Hematopoietic multipotent progenitor cell treated with erythropoietin and hydrocortisone succinate and interleukin-3 and kit ligand, for 8 days (in vitro differentiated cells): Measurements from ENCODE around the gene DNM1.

Experiments
- DNase-seq: peaks from one replicate; pipeline ENCODE4 v3.0.0-alpha.2; 2015

Gene DNM1

DNA sequence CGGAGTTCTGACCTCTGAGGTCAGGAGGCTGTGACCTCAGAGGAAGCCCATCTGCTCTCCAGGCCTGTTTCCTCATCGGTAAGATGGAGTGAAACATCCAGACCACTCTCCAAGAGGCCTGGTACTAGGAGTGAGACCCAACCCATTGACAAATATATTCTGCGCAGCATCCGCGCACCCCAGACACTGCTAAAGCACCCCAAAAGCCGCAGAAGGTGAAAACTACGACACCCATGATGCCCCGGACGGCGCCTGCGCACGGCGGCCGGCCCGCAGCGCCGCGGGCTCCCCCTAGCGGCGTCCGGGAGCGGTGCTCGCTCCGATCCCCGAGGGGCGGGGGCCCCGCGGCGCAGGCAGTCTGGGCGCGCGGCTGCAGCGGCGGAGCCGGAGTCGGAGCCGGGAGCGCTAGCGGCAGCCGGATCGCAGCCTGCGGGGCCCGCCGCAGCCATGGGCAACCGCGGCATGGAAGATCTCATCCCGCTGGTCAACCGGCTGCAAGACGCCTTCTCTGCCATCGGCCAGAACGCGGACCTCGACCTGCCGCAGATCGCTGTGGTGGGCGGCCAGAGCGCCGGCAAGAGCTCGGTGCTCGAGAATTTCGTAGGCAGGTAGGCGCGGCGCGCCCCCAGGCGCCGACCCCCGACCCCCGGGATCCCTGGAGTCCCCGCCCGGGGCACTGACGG, at the start of gene DNM1:
DNM1 (plus strand) TSS at position 356 of the 683 bp plus-strand sequence; CDS start at position 448, 92 bp downstream.
- peak; percentile 62 for DNase-seq

DNA sequence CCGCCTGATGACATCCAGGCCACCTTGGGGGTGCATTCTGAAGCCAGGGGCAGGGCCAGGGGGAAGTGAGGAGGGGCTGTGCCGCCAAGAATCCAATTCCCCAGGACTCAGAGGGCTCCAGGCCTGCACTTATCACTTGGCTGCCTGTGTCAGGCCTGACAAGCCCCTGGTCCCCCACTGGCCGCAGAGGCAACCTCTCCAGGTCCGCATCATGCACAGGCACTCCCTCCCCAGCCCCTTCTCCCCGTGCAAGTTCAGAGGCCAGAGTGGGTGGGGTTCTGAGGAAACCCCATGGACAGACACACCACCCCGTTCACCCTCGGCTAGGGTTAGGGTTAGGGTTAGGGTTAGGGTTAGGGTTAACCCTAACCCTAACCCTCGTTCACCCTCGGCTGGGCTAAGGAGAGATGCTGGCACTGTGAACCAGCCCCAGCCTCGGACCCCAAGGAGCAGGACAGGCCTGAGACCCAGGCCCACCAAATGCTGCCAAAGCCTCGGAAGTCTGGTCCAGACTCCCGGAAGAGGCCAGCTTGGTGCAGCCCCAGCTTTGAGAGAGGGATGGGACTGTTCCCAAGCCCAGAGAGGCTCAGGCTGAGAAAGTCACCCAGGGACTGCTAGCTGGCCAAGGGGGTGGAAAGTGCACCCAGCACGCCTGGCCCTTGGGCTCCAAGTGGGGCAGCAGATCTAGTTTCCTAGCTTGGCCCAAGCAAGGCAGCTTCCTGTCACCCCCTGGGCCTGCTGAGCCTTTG, 49.1 kb upstream of the DNM1 start:
- DNase-seq = no peak

- no peak for DNase-seq
These were observed 47.3 kb upstream of the DNM1 start for GRCh38 chr9:128155736-128156500.

GRCh38 chr9:128159522-128159783, 43.7 kb upstream of the DNM1 start:
- peak; percentile 56 for DNase-seq

DNA sequence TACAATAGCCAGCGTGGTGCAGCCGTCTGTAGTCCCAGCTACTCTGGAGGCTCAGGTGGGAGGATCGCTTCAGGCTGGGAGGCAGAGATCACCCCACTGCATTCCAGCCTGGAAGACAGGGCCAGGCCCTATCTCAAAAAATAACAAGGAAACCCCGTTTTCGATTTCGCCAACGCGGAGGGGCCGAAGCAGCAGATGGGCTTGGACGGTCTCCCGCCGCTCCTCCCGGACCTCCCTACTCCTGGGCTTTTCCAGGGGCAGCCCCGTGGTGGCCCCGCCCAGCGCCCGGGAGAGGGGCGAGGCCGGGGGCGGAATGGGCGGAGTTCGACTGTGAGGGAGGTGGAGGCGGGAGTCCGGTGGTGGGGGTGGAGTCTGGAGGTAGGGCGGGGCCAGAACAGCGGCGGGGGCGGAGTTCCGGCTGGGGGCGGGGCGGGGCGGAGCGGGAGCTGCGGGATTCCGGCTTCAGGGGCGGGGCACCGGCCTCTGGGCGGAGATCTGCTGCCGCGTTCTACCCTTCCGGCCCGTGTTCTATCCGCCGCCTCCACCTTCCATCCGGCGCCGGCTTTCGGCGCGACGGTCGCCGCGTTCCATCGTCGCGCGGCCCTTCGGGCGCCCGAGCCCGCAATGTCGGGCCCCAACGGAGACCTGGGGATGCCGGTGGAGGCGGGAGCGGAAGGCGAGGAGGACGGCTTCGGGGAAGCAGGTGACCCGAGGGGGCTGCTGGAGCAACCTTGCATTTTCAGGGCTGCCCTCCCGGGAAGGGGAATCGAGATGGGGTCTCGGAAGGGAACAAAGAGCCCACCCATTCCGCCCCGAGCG, 43.2 kb upstream of the DNM1 start, which contains the start of gene BBLN:
BBLN (plus strand) TSS at position 482 of the 819 bp plus-strand sequence; CDS start at position 625, 143 bp downstream.
- peak; percentile 86 for DNase-seq

GRCh38 chr9:128160603-128160987, 42.6 kb upstream of the DNM1 start:
- peak; percentile 47 for DNase-seq

GRCh38 chr9:128161215-128161902, 41.8 kb upstream of the DNM1 start:
- DNase-seq = no peak

DNA sequence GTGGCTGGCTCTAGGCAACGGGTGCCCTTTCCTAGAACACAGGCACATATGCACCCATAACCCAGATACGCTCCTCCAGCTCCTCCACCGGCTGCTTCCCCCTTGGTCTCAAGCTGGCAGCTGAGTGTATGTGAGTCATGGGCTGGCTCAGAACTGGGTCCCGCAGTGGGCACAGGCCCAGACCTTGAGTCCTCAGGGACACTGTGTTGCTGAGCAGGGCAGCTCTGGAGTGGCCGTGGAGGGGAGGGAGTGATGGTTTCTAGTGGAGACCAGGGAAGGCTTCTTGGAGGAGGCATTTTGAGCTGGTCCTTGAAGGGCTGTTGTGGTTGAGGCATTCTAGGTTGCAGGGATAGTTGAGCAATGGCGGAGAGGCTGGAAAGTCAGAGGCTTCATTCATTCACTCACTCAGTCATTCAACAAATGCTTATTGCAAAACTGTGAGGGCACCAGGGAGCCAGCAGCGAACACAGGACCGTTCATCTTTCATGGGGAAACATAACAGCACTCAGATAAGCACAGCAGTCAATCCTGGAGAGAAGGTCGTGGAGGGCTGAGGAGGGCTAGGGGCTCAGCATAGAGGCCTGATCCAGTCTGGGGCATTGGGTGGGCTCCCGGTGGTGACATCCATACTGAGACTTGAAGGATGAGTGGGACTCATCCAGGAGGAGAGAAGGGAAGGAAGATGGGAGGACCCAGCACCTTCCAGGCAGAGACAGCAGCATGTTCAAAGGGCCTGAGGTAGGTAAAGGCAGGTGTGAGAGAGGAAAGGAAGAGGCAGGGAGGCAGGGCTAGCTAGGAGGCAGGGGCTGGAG, 40.8 kb upstream of the DNM1 start:
- no peak for DNase-seq

- no peak for DNase-seq
These were observed 40.1 kb upstream of the DNM1 start for GRCh38 chr9:128163027-128163515.

DNA sequence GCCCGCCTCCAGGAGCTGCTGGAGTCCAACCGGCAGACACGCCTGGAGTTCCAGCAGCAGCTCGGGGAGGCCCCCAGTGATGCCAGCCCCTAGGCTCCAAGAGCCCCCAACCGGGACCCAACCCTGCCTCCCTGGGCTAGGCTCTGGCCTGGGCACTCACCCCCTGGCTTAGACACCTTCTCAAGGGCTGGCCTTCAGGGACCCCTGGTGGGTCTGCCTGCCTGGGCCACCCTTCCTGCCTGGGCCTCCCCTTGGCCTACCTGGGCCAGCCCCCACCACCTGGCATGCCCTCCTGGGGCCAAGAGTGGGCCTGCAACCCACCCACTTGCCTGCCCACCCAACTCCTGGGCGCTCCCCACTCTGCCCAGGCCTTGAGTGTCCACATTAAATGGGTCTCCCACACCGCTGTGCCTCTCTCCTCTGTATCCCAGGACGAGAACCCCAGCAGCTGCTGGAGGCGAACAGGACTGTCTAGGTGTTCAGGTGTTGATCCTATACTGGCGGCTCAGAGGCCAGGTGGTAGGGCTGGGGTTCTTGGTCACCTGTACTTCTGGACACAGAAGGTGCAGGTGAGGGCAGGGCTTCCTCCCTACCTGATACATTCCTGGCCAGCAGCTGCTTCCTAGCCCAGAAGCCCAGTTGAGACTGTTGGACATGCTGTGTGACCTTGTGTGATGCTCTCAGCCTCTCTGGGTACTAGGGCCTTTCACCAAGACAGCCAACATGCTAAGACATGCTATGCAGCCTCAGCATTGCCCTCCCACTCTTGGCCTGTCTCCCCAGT, 39.5 kb upstream of the DNM1 start:
- no peak for DNase-seq

DNA sequence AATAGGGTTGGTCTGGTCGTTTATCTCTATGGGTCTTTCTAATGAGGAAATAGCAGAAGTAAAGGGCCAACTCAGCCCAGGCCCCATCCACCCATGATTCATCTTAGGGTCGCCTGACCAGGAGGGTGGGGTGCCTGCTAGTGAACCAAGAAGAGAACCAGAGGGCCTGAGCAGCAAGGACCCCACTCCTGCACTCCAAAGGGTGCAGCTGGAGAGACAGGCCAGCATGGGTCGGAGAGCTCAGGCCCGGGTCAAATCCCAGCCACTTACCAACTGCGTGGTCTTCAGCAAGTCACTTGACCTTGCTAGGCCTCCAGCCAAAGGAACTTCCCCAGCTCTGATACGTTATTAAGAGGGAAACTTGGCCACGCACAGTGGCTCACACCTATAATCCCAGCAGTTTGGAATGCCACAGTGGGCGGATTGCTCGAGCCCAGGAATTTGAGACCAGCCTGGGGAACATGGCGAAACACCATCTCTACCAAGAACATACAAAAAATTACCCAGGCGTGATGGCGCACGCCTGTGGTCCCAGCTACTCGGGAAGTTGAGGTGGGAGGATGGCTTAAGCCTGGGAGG, 38.8 kb upstream of the DNM1 start:
- no peak for DNase-seq

- DNase-seq = no peak
These were observed 37.0 kb upstream of the DNM1 start for GRCh38 chr9:128166169-128166568.

- no peak for DNase-seq
These were observed 36.0 kb upstream of the DNM1 start for GRCh38 chr9:128167209-128167608.

GRCh38 chr9:128168731-128169308, 34.4 kb upstream of the DNM1 start:
- DNase-seq = peak; percentile 48

- peak; percentile 70 for DNase-seq
These were observed 33.7 kb upstream of the DNM1 start for GRCh38 chr9:128169492-128169891.

GRCh38 chr9:128169925-128170324, 33.3 kb upstream of the DNM1 start:
- no peak for DNase-seq

GRCh38 chr9:128174062-128174461, 29.1 kb upstream of the DNM1 start:
- no peak for DNase-seq

DNA sequence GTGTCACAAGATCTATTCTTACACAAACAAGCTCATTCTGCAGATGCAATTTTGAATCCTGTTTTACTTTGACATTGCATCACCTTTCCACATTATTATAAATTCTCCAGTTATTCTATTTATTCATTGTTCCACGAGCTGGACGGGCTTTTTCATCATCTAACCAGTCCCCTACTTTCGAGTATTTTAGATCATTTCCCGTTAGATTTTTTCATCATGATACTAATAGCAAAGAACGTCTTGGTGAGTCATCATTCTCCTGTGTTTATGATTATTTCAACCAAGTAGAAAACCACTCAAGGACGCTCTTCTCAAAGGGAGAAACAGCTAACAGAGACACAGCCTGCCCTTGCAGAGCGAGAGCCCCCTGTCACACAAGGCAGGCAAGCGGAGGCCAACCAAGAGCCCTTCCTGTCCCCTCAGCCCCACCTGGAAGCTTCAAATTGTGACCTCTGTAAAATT, 28.0 kb upstream of the DNM1 start:
- DNase-seq = no peak

DNA sequence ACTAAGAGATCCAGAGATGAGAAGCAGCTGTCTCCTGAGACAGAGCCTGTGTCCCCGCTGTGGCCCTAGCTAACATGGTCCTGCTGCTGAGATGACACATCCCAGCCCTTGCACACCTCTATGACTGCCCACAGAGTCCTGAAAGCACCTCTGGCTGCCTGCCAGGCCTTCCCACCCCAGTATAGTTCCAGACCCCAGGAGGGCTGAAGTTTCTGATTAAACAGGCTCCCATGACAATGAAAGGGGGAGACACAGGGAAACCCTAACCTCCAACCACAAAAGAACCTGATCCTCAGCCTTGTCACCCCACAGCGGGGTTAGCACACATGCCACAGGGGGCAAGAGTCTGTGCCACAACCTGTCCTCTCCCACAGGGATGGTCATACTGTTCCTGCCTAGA, 27.5 kb upstream of the DNM1 start:
- no peak for DNase-seq
